ENCODE measurements around the gene CAMLG.

- no peak for TF ChIP-seq CTCF (optimal IDR thresholded peaks at IDR 0.05 in 1 of 3, IDR thresholded peaks at IDR 0.05 in 1 of 3, conservative IDR thresholded peaks at IDR 0.05 in 1 of 3; ENCODE audit: extremely low read depth in 1 of 3, insufficient read depth in 2 of 3, low read length in 3 of 3)
- TF ChIP-seq EZH2 (IDR thresholded peaks at IDR 0.05; ENCODE audit: low read length): no peak
Observed at GRCh38 chr5:134708301-134708700, 30.0 kb upstream of the CAMLG start.
